B cell (primary cell): ENCODE results near the gene SLCO2B1. TPM values are rescaled to one million over a fixed set of nuclear protein-coding genes. Genes with fewer than 3 reads are reported as not detected.

Source experiments
- ATAC-seq: fragments of 200-7000 bp; cut with Tn5 transposase; one replicate; pipeline ENCODE4 v1.10.0; 2021; ENCODE audit warnings: low read depth, mild to moderate bottlenecking, moderate number of reproducible peaks, moderate library complexity
- CTCF ChIA-PET: fragments of 350-600 bp; sonication (Branson Sonifier 250); formaldehyde crosslinking; loops from one replicate; lab custom pipeline; 2021; ENCODE audit warnings: antibody characterized with exemption, inconsistent platforms; lab: Charles Lee
- POLR2A ChIA-PET: fragments of 350-600 bp; sonication (Branson Sonifier 250); formaldehyde crosslinking; loops from one replicate; lab custom pipeline; 2021; ENCODE audit warnings: antibody characterized with exemption; lab: Charles Lee
- DNase-seq: peaks from one replicate; pipeline ENCODE4 v3.0.0; 2013
- H2AFZ ChIP-seq: 2 replicates; pipeline ENCODE4 v1.6.1; 2012; ENCODE audit warnings: mild to moderate bottlenecking, low read depth, low read length; ENCODE audit not compliant: insufficient read depth, poor library complexity, severe bottlenecking
- H3K27ac ChIP-seq, 2 donors: 1 replicate in 1 of 2; 2 replicates in 1 of 2; pipeline ENCODE4 v1.5.1; 2012 to 2013; ENCODE audit warnings: low read length in 2 of 2, mild to moderate bottlenecking in 2 of 2, moderate library complexity in 1 of 2
- H3K27me3 ChIP-seq, 4 experiments: fragments of 200-600 bp in 1 of 4; sonication (generic) in 1 of 4; replicated peaks in 1 of 4; 1 replicate in 2 of 4; 2 replicates in 2 of 4; pipeline versions ENCODE4 v1.6.1 to v1.7.0; 2013 to 2016; ENCODE audit warnings: low read length in 3 of 4, mild to moderate bottlenecking in 2 of 4, mixed read lengths in 1 of 4, moderate library complexity in 1 of 4; ENCODE audit not compliant: insufficient read depth in 4 of 4, control insufficient read depth in 3 of 4; ENCODE audit errors: control extremely low read depth in 1 of 4
- H3K36me3 ChIP-seq, 2 experiments: replicated peaks in 1 of 2; 1 replicate in 1 of 2; 2 replicates in 1 of 2; pipeline versions ENCODE4 v1.6.1 to v1.7.1; 2013; ENCODE audit warnings: low read length in 1 of 2; ENCODE audit not compliant: insufficient read depth in 2 of 2, control insufficient read depth in 1 of 2; ENCODE audit errors: control extremely low read depth in 1 of 2, extremely low read depth in 1 of 2
- H3K4me1 ChIP-seq, 2 donors: fragments of 200-600 bp in 1 of 2; sonication (generic) in 1 of 2; 1 replicate in 1 of 2; 2 replicates in 1 of 2; pipeline versions ENCODE4 v1.5.1 to v1.6.1; 2013 to 2017; ENCODE audit warnings: low read length in 2 of 2; ENCODE audit not compliant: control insufficient read depth in 2 of 2, insufficient read depth in 2 of 2
- H3K4me2 ChIP-seq: replicated peaks from 2 replicates; pipeline ENCODE3; 2012; ENCODE audit warnings: mild to moderate bottlenecking, low read depth, low read length; ENCODE audit not compliant: poor library complexity, severe bottlenecking
- H3K4me3 ChIP-seq, 5 experiments: fragments of 200-600 bp in 1 of 5; sonication (generic) in 1 of 5; 1 replicate in 3 of 5; 2 replicates in 2 of 5; pipeline versions ENCODE4 v1.5.1 to v1.7.0; 2011 to 2016; ENCODE audit warnings: low read length in 4 of 5, mild to moderate bottlenecking in 4 of 5, low read depth in 2 of 5, control low read depth in 1 of 5, moderate library complexity in 1 of 5; ENCODE audit not compliant: insufficient read depth in 1 of 5; ENCODE audit errors: control extremely low read depth in 1 of 5, extremely low read depth in 1 of 5
- H3K79me2 ChIP-seq: fragments of 200-600 bp; sonication (generic); one replicate; pipeline ENCODE4 v1.6.0; 2016; ENCODE audit warnings: low read length; ENCODE audit not compliant: control insufficient read depth, insufficient read depth
- H3K9ac ChIP-seq: fragments of 200-600 bp; sonication (generic); 2 replicates; pipeline ENCODE4 v1.6.1; 2017; ENCODE audit warnings: mild to moderate bottlenecking, low read length, moderate library complexity
- H3K9me3 ChIP-seq, 3 donors: one replicate each; pipeline versions ENCODE4 v1.6.1 to v1.7.1; 2013; ENCODE audit warnings: low read length in 2 of 3; ENCODE audit not compliant: control insufficient read depth in 2 of 3, insufficient read depth in 1 of 3; ENCODE audit errors: control extremely low read depth in 1 of 3
- H4K20me1 ChIP-seq: 2 replicates; pipeline ENCODE4 v1.6.0; 2012; ENCODE audit warnings: mild to moderate bottlenecking, low read length; ENCODE audit not compliant: insufficient read depth, control insufficient read depth, poor library complexity, severe bottlenecking
- H3K27ac Mint-ChIP-seq: one replicate; pipeline ENCODE4 v1.8.0; 2021; ENCODE audit warnings: mixed read lengths
- H3K27me3 Mint-ChIP-seq: one replicate; pipeline ENCODE4 v1.8.0; 2021; ENCODE audit warnings: mixed read lengths
- H3K4me1 Mint-ChIP-seq: one replicate; pipeline ENCODE4 v1.8.0; 2021; ENCODE audit warnings: mixed read lengths
- H3K4me3 Mint-ChIP-seq: one replicate; pipeline ENCODE4 v1.8.0; 2021; ENCODE audit warnings: mixed read lengths
- H3K9me3 Mint-ChIP-seq: one replicate; pipeline ENCODE4 v1.8.0; 2022; ENCODE audit warnings: mixed read lengths; ENCODE audit not compliant: insufficient read depth
- EZH2 ChIP-seq: IDR thresholded peaks from 2 replicates; pipeline ENCODE4 v1.6.1; 2012; ENCODE audit warnings: borderline replicate concordance, low read depth, mild to moderate bottlenecking, moderate library complexity, low read length; ENCODE audit not compliant: insufficient read depth, poor library complexity, severe bottlenecking
- WGBS: methylation state at CpG from one replicate; pipeline ENCODE4 v1.1.5; 2013; ENCODE audit warnings: missing lambda C conversion rate; ENCODE audit not compliant: insufficient coverage; 5-methylcytosine and 5-hydroxymethylcytosine counted together
- intact Hi-C: fragments of 100-400 bp; cut with micrococcal nuclease; formaldehyde crosslinking; loops from one replicate; pipeline ENCODE4 v1.10.0; 2022
- polyA plus RNA-seq: library from polyadenylated mRNA; depleted of rRNA; stranded (reverse); fragments of >200 nt; gene quantifications from 2 replicates; pipeline ENCODE4 v1.2.3, GENCODE V29; 2012
- total RNA-seq, 2 donors: library from RNA; stranded (reverse); fragments of 120-200 nt in 1 of 2; gene quantifications; 1 replicate in 1 of 2; 2 replicates in 1 of 2; pipeline versions ENCODE4 v1.2.3 to v1.2.4, GENCODE V29; 2013 to 2022
- TF ChIP-seq, protein P1 (sequence below): fragments of 200-600 bp; IDR thresholded peaks from one replicate; pipeline ENCODE4 v1.8.0; 2022; ENCODE audit warnings: antibody characterized with exemption, mild to moderate bottlenecking

The SLCO2B1 gene
- total and polyA plus RNA-seq, 2 donors (not counting 1 experiment from before 2014, with no cell fraction given), result 1.2 TPM; not detected in 1

DNA sequence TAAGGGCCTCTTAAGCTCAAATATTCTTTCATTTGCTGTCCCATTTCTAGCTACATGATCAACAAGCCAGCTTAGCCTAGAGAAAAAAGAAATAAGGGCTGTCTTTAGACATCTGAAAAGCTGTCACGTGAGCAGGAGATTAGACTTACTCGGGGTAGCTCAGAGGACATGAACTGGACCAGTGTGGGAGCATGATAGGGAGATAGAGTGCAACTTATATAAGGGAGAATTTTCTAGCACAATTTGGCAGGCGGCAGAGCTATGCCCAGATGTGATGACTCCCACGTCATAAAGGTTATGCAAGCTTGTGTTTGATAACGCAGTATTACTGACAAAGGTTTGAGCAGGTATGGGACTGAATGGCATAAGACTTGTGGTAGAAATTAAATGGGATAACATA, 61.5 kb downstream of the SLCO2B1 start:
- H3K79me2 ChIP-seq, result no peaks in the 10 kb centered on the region
- TF ChIP-seq EZH2, result no peak
- TF ChIP-seq, protein P1, sequence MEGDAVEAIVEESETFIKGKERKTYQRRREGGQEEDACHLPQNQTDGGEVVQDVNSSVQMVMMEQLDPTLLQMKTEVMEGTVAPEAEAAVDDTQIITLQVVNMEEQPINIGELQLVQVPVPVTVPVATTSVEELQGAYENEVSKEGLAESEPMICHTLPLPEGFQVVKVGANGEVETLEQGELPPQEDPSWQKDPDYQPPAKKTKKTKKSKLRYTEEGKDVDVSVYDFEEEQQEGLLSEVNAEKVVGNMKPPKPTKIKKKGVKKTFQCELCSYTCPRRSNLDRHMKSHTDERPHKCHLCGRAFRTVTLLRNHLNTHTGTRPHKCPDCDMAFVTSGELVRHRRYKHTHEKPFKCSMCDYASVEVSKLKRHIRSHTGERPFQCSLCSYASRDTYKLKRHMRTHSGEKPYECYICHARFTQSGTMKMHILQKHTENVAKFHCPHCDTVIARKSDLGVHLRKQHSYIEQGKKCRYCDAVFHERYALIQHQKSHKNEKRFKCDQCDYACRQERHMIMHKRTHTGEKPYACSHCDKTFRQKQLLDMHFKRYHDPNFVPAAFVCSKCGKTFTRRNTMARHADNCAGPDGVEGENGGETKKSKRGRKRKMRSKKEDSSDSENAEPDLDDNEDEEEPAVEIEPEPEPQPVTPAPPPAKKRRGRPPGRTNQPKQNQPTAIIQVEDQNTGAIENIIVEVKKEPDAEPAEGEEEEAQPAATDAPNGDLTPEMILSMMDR, result no peak
- peaks cover 37% of the 10 kb centered on the region for H3K27me3 Mint-ChIP-seq
- peaks cover 0 to 8% (median 2%) of the 10 kb centered on the region in 4 experiments for H3K27me3 ChIP-seq
- H3K4me3 Mint-ChIP-seq, result no peak overlapping the region
- H3K9me3 Mint-ChIP-seq, result peaks cover 3% of the 10 kb centered on the region
- no peak overlapping the region for H2AFZ ChIP-seq
- intact Hi-C loops, result no loop called here
- peaks cover 0 to 9% (median 0%) of the 10 kb centered on the region in 3 donors for H3K9me3 ChIP-seq
- no peak overlapping the region for H3K4me3 ChIP-seq
- no peak overlapping the region for H3K4me2 ChIP-seq
- POLR2A ChIA-PET, result no interaction called here
- no peak for ATAC-seq
- no peaks in the 10 kb centered on the region for H3K4me1 ChIP-seq
- H3K36me3 ChIP-seq, result no peaks in the 10 kb centered on the region
- CTCF ChIA-PET, result no interaction called here
- H4K20me1 ChIP-seq, result no peaks in the 10 kb centered on the region
- no peak overlapping the region for H3K27ac ChIP-seq
- no peak overlapping the region for H3K27ac Mint-ChIP-seq
- no peak for DNase-seq
- no peaks in the 10 kb centered on the region for H3K4me1 Mint-ChIP-seq
- H3K9ac ChIP-seq, result no peak overlapping the region
- 94% methylated on average over 4 of the region's 5 CpGs for WGBS

DNA sequence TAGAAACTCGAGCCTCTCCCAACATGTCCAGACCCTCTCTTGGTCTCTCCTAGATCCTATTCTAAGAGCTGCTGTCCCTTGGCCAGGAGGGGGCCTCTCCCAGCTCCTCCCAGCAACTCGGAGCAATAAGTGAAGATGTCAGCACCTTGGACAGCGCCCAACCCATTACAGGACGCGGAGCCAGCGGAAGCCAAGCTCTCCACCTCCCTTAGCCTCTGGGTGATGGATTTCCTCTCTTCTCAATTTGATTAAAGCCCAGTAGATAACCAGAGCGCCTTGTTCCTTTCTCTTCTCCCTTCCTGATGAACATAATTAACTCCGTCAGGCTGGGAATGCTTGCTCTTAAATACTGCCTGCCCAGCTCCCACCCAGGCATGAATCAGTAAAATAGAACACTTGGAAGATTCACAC, 63.5 kb downstream of the SLCO2B1 start:
- Histone ChIP-seq H3K9ac (no peak overlapping the region), H3K27ac (no peak overlapping the region), H2AFZ (no peak overlapping the region), H3K4me3 (no peak overlapping the region), H4K20me1 (no peaks in the 10 kb centered on the region), H3K79me2 (no peaks in the 10 kb centered on the region), H3K9me3 (peaks cover 0 to 9% (median 0%) of the 10 kb centered on the region in 3 donors), H3K36me3 (no peaks in the 10 kb centered on the region), H3K4me1 (no peaks in the 10 kb centered on the region), H3K27me3 (peaks cover 0 to 2% (median 0%) of the 10 kb centered on the region in 4 experiments), H3K4me2 (no peak overlapping the region)
- 8% methylated on average over 6 of the region's 8 CpGs for WGBS
- peaks cover 3% of the 10 kb centered on the region for H3K9me3 Mint-ChIP-seq
- ChIA-PET POLR2A (no interaction called here), CTCF (interaction anchor here (0.8 to 1.4 kb wide), 2 partner anchors 9 to 74 kb away, joined by 3 to 4 read pairs; no protein-coding TSS in a partner anchor)
- DNase-seq, result peak; percentile 64
- H3K4me1 Mint-ChIP-seq, result no peaks in the 10 kb centered on the region
- H3K27me3 Mint-ChIP-seq, result peaks cover 49% of the 10 kb centered on the region
- intact Hi-C loops, result no loop called here
- no peak for TF ChIP-seq EZH2
- TF ChIP-seq, protein P1, result no peak
- peak; percentile 36 for ATAC-seq
- no peak overlapping the region for H3K27ac Mint-ChIP-seq
- H3K4me3 Mint-ChIP-seq, result no peak overlapping the region
